GM20000 (cell line): Measurements from ENCODE around the gene ITPR3.

Experiments
- DNase-seq: peaks from one replicate; pipeline ENCODE4 v3.0.0; 2012; ENCODE audit warnings: low spot score
- TF ChIP-seq, protein P1 (sequence below): IDR thresholded peaks from 2 replicates; pipeline ENCODE4 v1.5.1; 2012; ENCODE audit warnings: mild to moderate bottlenecking, control low read depth; ENCODE audit errors: extremely low read depth, missing control alignments

ITPR3 gene

DNA sequence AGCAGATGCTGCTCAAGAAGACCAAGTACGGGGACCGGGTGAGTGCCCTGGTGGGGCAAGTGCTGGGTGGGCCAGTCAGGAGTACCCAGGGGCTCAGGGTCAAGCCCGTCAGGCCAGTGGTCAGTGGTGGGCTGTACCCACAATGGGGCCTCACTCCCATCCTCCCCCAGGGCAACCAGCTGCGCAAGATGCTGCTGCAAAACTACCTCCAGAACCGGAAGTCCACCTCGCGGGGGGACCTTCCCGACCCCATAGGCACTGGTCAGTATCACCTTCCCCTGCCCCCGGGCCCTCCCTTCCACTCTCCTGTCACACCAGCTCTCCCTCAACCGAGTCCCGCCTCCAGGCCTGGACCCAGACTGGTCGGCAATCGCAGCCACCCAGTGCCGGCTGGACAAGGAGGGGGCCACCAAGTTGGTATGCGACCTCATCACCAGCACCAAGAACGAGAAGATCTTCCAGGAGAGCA, 63.3 kb downstream of the ITPR3 start:
- no peak for DNase-seq
- TF ChIP-seq, protein P1, sequence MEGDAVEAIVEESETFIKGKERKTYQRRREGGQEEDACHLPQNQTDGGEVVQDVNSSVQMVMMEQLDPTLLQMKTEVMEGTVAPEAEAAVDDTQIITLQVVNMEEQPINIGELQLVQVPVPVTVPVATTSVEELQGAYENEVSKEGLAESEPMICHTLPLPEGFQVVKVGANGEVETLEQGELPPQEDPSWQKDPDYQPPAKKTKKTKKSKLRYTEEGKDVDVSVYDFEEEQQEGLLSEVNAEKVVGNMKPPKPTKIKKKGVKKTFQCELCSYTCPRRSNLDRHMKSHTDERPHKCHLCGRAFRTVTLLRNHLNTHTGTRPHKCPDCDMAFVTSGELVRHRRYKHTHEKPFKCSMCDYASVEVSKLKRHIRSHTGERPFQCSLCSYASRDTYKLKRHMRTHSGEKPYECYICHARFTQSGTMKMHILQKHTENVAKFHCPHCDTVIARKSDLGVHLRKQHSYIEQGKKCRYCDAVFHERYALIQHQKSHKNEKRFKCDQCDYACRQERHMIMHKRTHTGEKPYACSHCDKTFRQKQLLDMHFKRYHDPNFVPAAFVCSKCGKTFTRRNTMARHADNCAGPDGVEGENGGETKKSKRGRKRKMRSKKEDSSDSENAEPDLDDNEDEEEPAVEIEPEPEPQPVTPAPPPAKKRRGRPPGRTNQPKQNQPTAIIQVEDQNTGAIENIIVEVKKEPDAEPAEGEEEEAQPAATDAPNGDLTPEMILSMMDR: no peak

DNA sequence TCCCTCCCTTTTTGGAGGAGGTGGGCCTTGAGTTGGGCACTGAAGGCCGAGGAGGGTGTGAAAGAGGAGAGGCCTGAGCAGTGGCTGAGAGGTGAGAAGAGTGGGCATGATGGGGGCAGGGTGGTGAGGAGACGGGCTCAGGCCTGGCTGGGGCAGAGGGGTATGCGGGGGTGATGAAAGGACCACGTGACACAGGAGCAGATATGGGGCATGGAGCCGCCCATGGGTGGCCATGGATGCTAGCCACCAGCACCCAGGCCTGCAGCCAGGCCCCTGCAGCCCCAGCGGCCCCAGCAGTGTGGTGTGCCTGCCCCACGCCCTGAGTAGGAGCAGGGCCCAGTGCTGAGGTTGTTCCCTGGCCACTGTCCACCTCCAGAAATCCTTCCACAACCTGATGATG, 63.9 kb downstream of the ITPR3 start:
- TF ChIP-seq, protein P1: no peak
- no peak for DNase-seq

DNA sequence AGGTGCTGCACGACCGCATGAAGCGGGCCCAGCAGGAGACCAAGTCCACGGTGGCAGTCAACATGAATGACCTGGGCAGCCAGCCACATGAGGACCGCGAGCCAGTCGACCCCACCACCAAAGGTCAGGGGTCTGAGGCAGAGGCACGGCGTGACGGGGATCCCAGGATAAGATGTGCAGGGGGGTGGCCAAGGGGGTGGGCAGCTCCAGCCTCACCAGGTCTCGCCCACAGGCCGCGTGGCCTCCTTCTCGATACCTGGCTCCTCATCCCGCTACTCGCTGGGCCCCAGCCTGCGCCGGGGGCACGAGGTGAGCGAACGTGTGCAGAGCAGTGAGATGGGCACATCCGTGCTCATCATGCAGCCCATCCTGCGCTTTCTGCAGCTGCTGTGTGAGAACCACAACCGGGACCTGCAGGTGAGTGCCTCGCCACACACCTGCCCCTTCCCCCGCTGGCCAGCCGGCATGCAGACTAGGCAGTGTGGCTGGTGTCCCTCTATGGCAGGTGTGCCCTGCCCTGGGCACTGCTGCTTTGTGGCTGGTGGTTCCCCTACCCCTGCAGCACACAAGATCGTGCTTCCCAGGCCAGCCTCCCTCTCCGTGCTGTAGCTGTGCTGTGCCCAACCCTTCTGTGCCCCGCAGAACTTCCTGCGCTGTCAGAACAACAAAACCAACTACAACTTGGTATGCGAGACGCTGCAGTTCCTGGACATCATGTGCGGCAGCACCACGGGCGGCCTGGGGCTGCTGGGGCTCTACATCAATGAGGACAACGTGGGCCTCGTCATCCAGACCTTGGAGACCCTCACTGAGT, 64.5 kb downstream of the ITPR3 start:
- TF ChIP-seq, protein P1: no peak
- no peak for DNase-seq

DNA sequence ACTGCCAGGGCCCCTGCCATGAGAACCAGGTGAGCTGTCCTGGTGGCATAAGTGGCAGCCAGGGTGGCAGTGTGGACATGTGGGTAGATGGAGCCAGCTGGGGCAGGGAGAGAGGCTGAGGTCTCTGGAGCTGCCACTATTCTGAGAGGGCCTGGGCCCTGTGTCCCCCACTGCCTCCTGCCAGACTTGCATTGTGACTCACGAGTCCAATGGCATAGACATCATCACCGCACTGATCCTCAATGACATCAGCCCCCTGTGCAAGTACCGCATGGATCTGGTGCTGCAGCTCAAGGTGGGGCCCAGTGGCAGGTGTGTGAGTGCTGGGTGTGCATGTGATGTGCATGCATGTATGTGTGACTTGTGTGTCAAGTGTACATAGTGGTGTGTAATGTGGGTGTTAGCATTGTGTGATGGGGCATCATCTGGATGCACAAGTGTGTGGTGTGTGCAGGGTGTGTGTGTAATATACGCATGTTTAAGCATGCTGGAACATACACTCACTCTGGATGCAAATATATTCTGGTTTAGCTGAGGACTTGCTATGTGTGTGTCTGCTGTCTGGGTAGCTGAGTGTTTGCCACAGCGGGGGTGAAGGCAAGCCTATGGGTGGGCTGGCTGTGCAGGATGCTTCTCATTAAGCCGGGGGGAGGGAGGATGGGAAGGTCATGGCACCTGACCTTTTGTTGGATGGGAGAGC, 65.3 kb downstream of the ITPR3 start:
- no peak for DNase-seq
- TF ChIP-seq, protein P1: no peak

DNA sequence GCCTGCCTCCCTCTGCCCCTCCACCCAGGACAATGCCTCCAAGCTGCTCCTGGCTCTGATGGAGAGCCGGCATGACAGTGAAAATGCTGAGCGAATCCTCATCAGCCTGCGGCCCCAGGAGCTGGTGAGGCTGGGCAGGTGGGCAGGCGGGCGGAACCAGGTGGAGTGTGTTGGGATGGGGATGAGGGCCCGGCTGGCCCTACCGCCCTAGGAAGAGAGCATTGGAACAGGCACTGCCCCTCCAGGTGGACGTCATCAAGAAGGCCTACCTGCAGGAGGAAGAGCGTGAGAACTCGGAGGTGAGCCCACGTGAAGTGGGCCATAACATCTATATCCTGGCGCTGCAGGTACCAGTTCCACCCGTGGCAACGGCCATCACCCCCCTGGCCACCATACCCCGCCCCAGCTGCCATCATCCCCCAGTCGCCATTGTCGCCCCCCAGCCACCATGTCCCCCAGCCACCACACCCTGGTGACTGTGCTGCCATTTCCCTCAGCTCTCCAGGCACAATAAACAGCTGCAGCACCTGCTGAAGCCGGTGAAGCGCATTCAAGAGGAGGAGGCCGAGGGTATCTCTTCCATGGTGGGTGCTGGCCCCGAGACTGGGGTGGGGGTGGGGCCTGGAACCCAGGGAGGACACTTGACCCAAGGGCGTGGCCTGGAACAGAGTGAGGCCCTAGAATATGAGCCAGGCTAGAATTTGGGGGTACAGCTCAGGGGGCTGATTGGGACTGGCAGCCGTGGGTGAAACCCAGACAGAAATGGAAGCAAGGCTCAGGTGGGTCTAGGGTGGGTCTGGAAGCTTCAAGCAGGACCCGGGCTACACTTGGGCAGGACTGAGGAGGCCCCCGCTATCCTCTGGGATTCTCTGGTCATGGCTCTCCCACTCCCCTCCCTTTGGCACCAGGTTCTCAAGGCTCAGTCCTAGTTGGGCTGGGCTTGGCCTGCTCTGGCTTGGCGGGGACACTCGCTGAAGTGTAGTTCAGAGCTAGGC, 66.2 kb downstream of the ITPR3 start:
- DNase-seq: no peak
- TF ChIP-seq, protein P1: no peak

DNA sequence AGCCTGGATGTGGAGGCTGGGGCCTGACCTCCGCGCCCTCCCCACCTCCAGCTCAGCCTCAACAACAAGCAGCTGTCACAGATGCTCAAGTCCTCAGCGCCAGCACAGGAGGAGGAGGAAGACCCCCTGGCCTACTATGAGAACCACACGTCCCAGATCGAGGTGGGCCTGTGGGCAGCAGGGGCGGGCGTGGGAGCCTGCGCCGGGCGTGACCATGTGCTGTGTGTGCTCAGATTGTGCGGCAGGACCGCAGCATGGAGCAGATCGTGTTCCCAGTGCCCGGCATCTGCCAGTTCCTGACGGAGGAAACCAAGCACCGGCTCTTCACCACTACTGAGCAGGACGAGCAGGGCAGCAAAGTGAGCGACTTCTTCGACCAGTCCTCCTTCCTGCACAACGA, 66.9 kb downstream of the ITPR3 start:
- no peak for DNase-seq
- TF ChIP-seq, protein P1: no peak
